Measurements from ENCODE around the gene ANAPC2. TPM values are rescaled to one million over a fixed set of nuclear protein-coding genes. Genes with fewer than 3 reads are reported as not detected.
A peak's percentile ranks its signal among the peaks of the same experiment; 100 is the strongest.

ANAPC2 gene
- total RNA-seq, 1 donor from 2014 or later = 65.0 TPM

GRCh38 chr9:137164370-137165249 is 23.8 kb downstream of the ANAPC2 start:
- no peaks in the 10 kb centered on the region for H3K9me3 Mint-ChIP-seq
- no peaks in the 10 kb centered on the region for H3K36me3 Mint-ChIP-seq
- no peak for TF ChIP-seq CTCF (conservative IDR thresholded peaks at IDR 0.05)
- no peak for DNase-seq (ENCODE audit: extremely low spot score, unreplicated experiment)
- no peak overlapping the region for H3K4me3 Mint-ChIP-seq
- H3K4me1 Mint-ChIP-seq (ENCODE audit: unreplicated experiment) = no peaks in the 10 kb centered on the region
- H3K27me3 Mint-ChIP-seq = peaks cover 60% of the 10 kb centered on the region
- no peak overlapping the region for H3K27ac Mint-ChIP-seq

- Mint-ChIP-seq H3K36me3 (no peaks in the 10 kb centered on the region), H3K27ac (no peak overlapping the region), H3K4me1 (ENCODE audit: unreplicated experiment) (no peaks in the 10 kb centered on the region), H3K9me3 (no peaks in the 10 kb centered on the region), H3K27me3 (peaks cover 68% of the 10 kb centered on the region), H3K4me3 (peak overlapping the region; percentile 60)
- no peak for TF ChIP-seq CTCF (conservative IDR thresholded peaks at IDR 0.05)
- DNase-seq (ENCODE audit: extremely low spot score, unreplicated experiment) = no peak
Observed at GRCh38 chr9:137163805-137164204, 24.6 kb downstream of the ANAPC2 start.

GRCh38 chr9:137163365-137163715 is 25.0 kb downstream of the ANAPC2 start:
- H3K4me3 Mint-ChIP-seq = peak overlapping the region; percentile 60
- no peak for DNase-seq (ENCODE audit: extremely low spot score, unreplicated experiment)
- H3K36me3 Mint-ChIP-seq = no peaks in the 10 kb centered on the region
- no peak for TF ChIP-seq CTCF (conservative IDR thresholded peaks at IDR 0.05)
- no peak overlapping the region for H3K27ac Mint-ChIP-seq
- no peaks in the 10 kb centered on the region for H3K9me3 Mint-ChIP-seq
- no peaks in the 10 kb centered on the region for H3K4me1 Mint-ChIP-seq (ENCODE audit: unreplicated experiment)
- H3K27me3 Mint-ChIP-seq = peaks cover 73% of the 10 kb centered on the region

- DNase-seq (ENCODE audit: extremely low spot score, unreplicated experiment) = no peak
- peak overlapping the region; percentile 74 for H3K4me3 Mint-ChIP-seq
- no peaks in the 10 kb centered on the region for H3K9me3 Mint-ChIP-seq
- no peaks in the 10 kb centered on the region for H3K36me3 Mint-ChIP-seq
- no peak overlapping the region for H3K27ac Mint-ChIP-seq
- no peaks in the 10 kb centered on the region for H3K4me1 Mint-ChIP-seq (ENCODE audit: unreplicated experiment)
- no peak for TF ChIP-seq CTCF (conservative IDR thresholded peaks at IDR 0.05)
- H3K27me3 Mint-ChIP-seq = peaks cover 78% of the 10 kb centered on the region
Observed at GRCh38 chr9:137162505-137163364, 25.6 kb downstream of the ANAPC2 start.

- no peak for TF ChIP-seq CTCF (conservative IDR thresholded peaks at IDR 0.05)
- Mint-ChIP-seq H3K9me3 (no peaks in the 10 kb centered on the region), H3K36me3 (no peaks in the 10 kb centered on the region), H3K4me3 (no peak overlapping the region), H3K27me3 (peaks cover 81% of the 10 kb centered on the region), H3K27ac (no peak overlapping the region), H3K4me1 (ENCODE audit: unreplicated experiment) (no peaks in the 10 kb centered on the region)
- no peak for DNase-seq (ENCODE audit: extremely low spot score, unreplicated experiment)
Observed at GRCh38 chr9:137161558-137162486, 26.5 kb downstream of the ANAPC2 start.

Data from type B pancreatic cell (in vitro differentiated cells).